Activated naive CD4-positive, alpha-beta T cell treated with Interleukin-2 at 50 U/mL for 16 hours (primary cell): Measurements from ENCODE around the gene HOXA7.

Experiments
- DNase-seq: peaks from one replicate; pipeline ENCODE4 v3.0.0-alpha.2; 2020

HOXA7 gene

GRCh38 chr7:27116031-27116961 is 40.2 kb downstream of the HOXA7 start:
- no peak for DNase-seq

- no peak for DNase-seq
Measured at GRCh38 chr7:27115221-27116026, 41.1 kb downstream of the HOXA7 start.

- DNase-seq, result no peak
Measured at GRCh38 chr7:27114881-27115220, 41.6 kb downstream of the HOXA7 start.

- DNase-seq, result no peak
Measured at GRCh38 chr7:27113991-27114769, 42.3 kb downstream of the HOXA7 start.

- DNase-seq, result no peak
Measured at GRCh38 chr7:27112955-27113949, 43.2 kb downstream of the HOXA7 start.

GRCh38 chr7:27112361-27112760 is 44.1 kb downstream of the HOXA7 start:
- no peak for DNase-seq

GRCh38 chr7:27111751-27112277 is 44.7 kb downstream of the HOXA7 start:
- no peak for DNase-seq

- DNase-seq, result no peak
Measured at GRCh38 chr7:27111042-27111750, 45.3 kb downstream of the HOXA7 start.

GRCh38 chr7:27110186-27111031 is 46.1 kb downstream of the HOXA7 start:
- DNase-seq, result no peak

- no peak for DNase-seq
Measured at GRCh38 chr7:27109466-27110185, 46.8 kb downstream of the HOXA7 start.

- no peak for DNase-seq
Measured at GRCh38 chr7:27108390-27109127, 47.9 kb downstream of the HOXA7 start.

GRCh38 chr7:27107391-27108381 is 48.8 kb downstream of the HOXA7 start:
- DNase-seq, result no peak

GRCh38 chr7:27106901-27107240 is 49.6 kb downstream of the HOXA7 start:
- DNase-seq, result no peak

- no peak for DNase-seq
Measured at GRCh38 chr7:27106181-27106900, 50.1 kb downstream of the HOXA7 start.

GRCh38 chr7:27105301-27106031 is 51.0 kb downstream of the HOXA7 start:
- no peak for DNase-seq
